M059J (cell line): ENCODE measurements around the gene GNLY. TPM values are rescaled to one million over a fixed set of nuclear protein-coding genes. Genes with fewer than 3 reads are reported as not detected.
A peak's percentile ranks its signal among the peaks of the same experiment; 100 is the strongest.

Source experiments
- DNase-seq: peaks from one replicate; pipeline ENCODE4 v3.0.0-alpha.2; 2012; ENCODE audit warnings: low read depth
- total RNA-seq: library from RNA; depleted of rRNA; stranded (reverse); fragments of >200 nt; shearing (Covaris generic); gene quantifications from 2 replicates; pipeline ENCODE4 v1.2.3, GENCODE V29; 2014

The GNLY gene
- total RNA-seq, 1 experiment from 2014 or later: not detected

- DNase-seq: no peak
Observed at GRCh38 chr2:85681776-85682175, 12.4 kb upstream of the GNLY start.

GRCh38 chr2:85682378-85682777 lies 11.8 kb upstream of the GNLY start:
- no peak for DNase-seq

GRCh38 chr2:85684380-85684779 lies 9.8 kb upstream of the GNLY start:
- no peak for DNase-seq

GRCh38 chr2:85684806-85685205 lies 9.4 kb upstream of the GNLY start:
- DNase-seq: no peak

GRCh38 chr2:85690932-85691331 lies 3.2 kb upstream of the GNLY start:
- DNase-seq: no peak

GRCh38 chr2:85692039-85692645 lies 2.0 kb upstream of the GNLY start:
- no peak for DNase-seq

GRCh38 chr2:85695121-85695520 lies 963 bp downstream of the GNLY start:
- DNase-seq: no peak

GRCh38 chr2:85695691-85696668 lies 1.8 kb downstream of the GNLY start:
- DNase-seq: no peak

- no peak for DNase-seq
Observed at GRCh38 chr2:85697096-85697495, 2.9 kb downstream of the GNLY start.

- no peak for DNase-seq
Observed at GRCh38 chr2:85697716-85698115, 3.6 kb downstream of the GNLY start.

- no peak for DNase-seq
Observed at GRCh38 chr2:85698184-85698879, 4.2 kb downstream of the GNLY start.

- no peak for DNase-seq
Observed at GRCh38 chr2:85698880-85699254, 4.7 kb downstream of the GNLY start.

GRCh38 chr2:85699325-85699724 lies 5.2 kb downstream of the GNLY start:
- no peak for DNase-seq

- DNase-seq: peak; percentile 71
Observed at GRCh38 chr2:85702172-85702571, 8.0 kb downstream of the GNLY start.

GRCh38 chr2:85702800-85703199 lies 8.6 kb downstream of the GNLY start:
- no peak for DNase-seq

- no peak for DNase-seq
Observed at GRCh38 chr2:85703329-85703728, 9.2 kb downstream of the GNLY start.

- DNase-seq: no peak
Observed at GRCh38 chr2:85704038-85704437, 9.9 kb downstream of the GNLY start.

GRCh38 chr2:85704800-85705679 lies 10.9 kb downstream of the GNLY start:
- peak; percentile 37 for DNase-seq

- DNase-seq: peak; percentile 85
Observed at GRCh38 chr2:85705680-85706039, 11.5 kb downstream of the GNLY start.

GRCh38 chr2:85706063-85706462 lies 11.9 kb downstream of the GNLY start:
- no peak for DNase-seq

GRCh38 chr2:85706599-85707296 lies 12.6 kb downstream of the GNLY start:
- no peak for DNase-seq
